Muscle layer of colon (tissue), 2 donors: ENCODE results near the gene TWIST1.

Experiments used
- H3K27ac ChIP-seq: one replicate; pipeline ENCODE4 v1.7.0; 2013; ENCODE audit warnings: low read depth, mild to moderate bottlenecking, low read length, moderate library complexity
- H3K27me3 ChIP-seq, 2 donors: one replicate each; pipeline ENCODE4 v1.7.0; 2013; ENCODE audit warnings: low read length in 2 of 2, mild to moderate bottlenecking in 2 of 2; ENCODE audit not compliant: insufficient read depth in 2 of 2, control insufficient read depth in 1 of 2
- H3K36me3 ChIP-seq: one replicate; pipeline ENCODE4 v1.7.0; 2013; ENCODE audit warnings: mild to moderate bottlenecking, low read length; ENCODE audit not compliant: insufficient read depth
- H3K4me1 ChIP-seq: one replicate; pipeline ENCODE4 v1.7.0; 2013; ENCODE audit warnings: mild to moderate bottlenecking, low read length; ENCODE audit not compliant: insufficient read depth
- H3K4me3 ChIP-seq, 2 donors: one replicate each; pipeline ENCODE4 v1.7.0; 2013; ENCODE audit warnings: low read length in 2 of 2, low read depth in 1 of 2, mild to moderate bottlenecking in 1 of 2, moderate library complexity in 1 of 2
- H3K9ac ChIP-seq: one replicate; pipeline ENCODE4 v1.7.0; 2013; ENCODE audit warnings: low read length
- H3K9me3 ChIP-seq: one replicate; pipeline ENCODE4 v1.7.0; 2013; ENCODE audit warnings: mild to moderate bottlenecking, low read length
- donor health status: abdominal sarcoma.
- donor health status: Adenocarcinoma of cecum.

TWIST1 gene

GRCh38 chr7:19089797-19090196 is 27.6 kb downstream of the TWIST1 start:
- H3K27me3 ChIP-seq: no peaks in the 10 kb centered on the region
- no peak overlapping the region for H3K9ac ChIP-seq
- no peaks in the 10 kb centered on the region for H3K4me1 ChIP-seq
- no peak overlapping the region for H3K4me3 ChIP-seq
- H3K27ac ChIP-seq: no peak overlapping the region
- H3K9me3 ChIP-seq: no peaks in the 10 kb centered on the region
- no peaks in the 10 kb centered on the region for H3K36me3 ChIP-seq

- Histone ChIP-seq H3K36me3 (no peaks in the 10 kb centered on the region), H3K9me3 (no peaks in the 10 kb centered on the region), H3K4me1 (no peaks in the 10 kb centered on the region), H3K9ac (no peak overlapping the region), H3K4me3 (no peak overlapping the region), H3K27me3 (no peaks in the 10 kb centered on the region), H3K27ac (no peak overlapping the region)
Measured at GRCh38 chr7:19089378-19089777, 28.1 kb downstream of the TWIST1 start.

- no peaks in the 10 kb centered on the region for H3K27me3 ChIP-seq
- no peak overlapping the region for H3K9ac ChIP-seq
- no peaks in the 10 kb centered on the region for H3K36me3 ChIP-seq
- H3K27ac ChIP-seq: no peak overlapping the region
- H3K4me1 ChIP-seq: no peaks in the 10 kb centered on the region
- H3K4me3 ChIP-seq: no peak overlapping the region
- no peaks in the 10 kb centered on the region for H3K9me3 ChIP-seq
Measured at GRCh38 chr7:19080093-19080492, 37.3 kb downstream of the TWIST1 start.

- H3K27ac ChIP-seq: no peak overlapping the region
- H3K27me3 ChIP-seq: no peaks in the 10 kb centered on the region
- H3K9me3 ChIP-seq: no peaks in the 10 kb centered on the region
- no peak overlapping the region for H3K4me3 ChIP-seq
- H3K9ac ChIP-seq: no peak overlapping the region
- H3K4me1 ChIP-seq: no peaks in the 10 kb centered on the region
- no peaks in the 10 kb centered on the region for H3K36me3 ChIP-seq
Measured at GRCh38 chr7:19079066-19079465, 38.4 kb downstream of the TWIST1 start.

GRCh38 chr7:19069842-19070241 is 47.6 kb downstream of the TWIST1 start:
- no peak overlapping the region for H3K27ac ChIP-seq
- no peaks in the 10 kb centered on the region for H3K27me3 ChIP-seq
- H3K4me3 ChIP-seq: no peak overlapping the region
- H3K9ac ChIP-seq: no peak overlapping the region
- H3K4me1 ChIP-seq: no peaks in the 10 kb centered on the region
- H3K9me3 ChIP-seq: no peaks in the 10 kb centered on the region
- no peaks in the 10 kb centered on the region for H3K36me3 ChIP-seq

GRCh38 chr7:19066170-19066569 is 51.3 kb downstream of the TWIST1 start:
- H3K9me3 ChIP-seq: no peaks in the 10 kb centered on the region
- no peak overlapping the region for H3K4me3 ChIP-seq

More at GRCh38 chr7:19066170-19066569, 51.3 kb downstream of the TWIST1 start:
- Histone ChIP-seq H3K27ac (no peak overlapping the region), H3K36me3 (no peaks in the 10 kb centered on the region), H3K27me3 (no peaks in the 10 kb centered on the region), H3K9ac (no peak overlapping the region), H3K4me1 (no peaks in the 10 kb centered on the region)
